Measurements from ENCODE around the gene SRGAP3. TPM values are rescaled to one million over a fixed set of nuclear protein-coding genes. Genes with fewer than 3 reads are reported as not detected.

SRGAP3 gene
- total RNA-seq, 1 donor from 2014 or later = 68.6 TPM

DNA sequence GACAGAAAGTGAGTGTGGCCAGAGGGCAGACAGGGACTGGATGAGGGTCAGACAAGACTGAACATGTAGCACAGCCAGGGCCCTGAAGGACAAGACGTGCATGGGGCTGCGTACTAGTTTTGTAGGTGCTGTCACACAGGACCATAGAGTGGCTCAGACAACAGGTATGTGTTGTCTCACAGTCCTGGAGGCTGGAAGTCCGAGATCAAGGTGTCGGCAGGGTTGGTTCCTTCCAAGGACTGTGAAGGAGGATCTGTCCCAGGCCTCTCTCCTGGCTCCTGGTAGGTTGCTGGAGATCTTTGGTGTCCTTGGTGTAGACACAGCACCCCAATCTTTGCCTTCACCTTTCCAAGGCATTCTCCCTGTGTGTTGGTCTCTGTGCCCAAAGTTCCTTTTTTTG is 136.4 kb downstream of the SRGAP3 start:
- H3K4me3 Mint-ChIP-seq = no peak overlapping the region
- H3K4me1 Mint-ChIP-seq = no peaks in the 10 kb centered on the region
- H3K9me3 Mint-ChIP-seq = peaks cover 9% of the 10 kb centered on the region
- H3K27me3 Mint-ChIP-seq (ENCODE audit: low read depth) = no peaks in the 10 kb centered on the region
- no peak for TF ChIP-seq CTCF (IDR thresholded peaks at IDR 0.05; ENCODE audit: unreplicated experiment)
- H3K36me3 Mint-ChIP-seq = peaks cover 20% of the 10 kb centered on the region
- H3K27ac Mint-ChIP-seq = no peak overlapping the region
- DNase-seq (ENCODE audit: low spot score in 2 of 2, unreplicated experiment in 2 of 2) = no peak

GRCh38 chr3:9111866-9112265 is 137.6 kb downstream of the SRGAP3 start:
- Mint-ChIP-seq H3K9me3 (peaks cover 9% of the 10 kb centered on the region), H3K4me3 (no peak overlapping the region), H3K27ac (no peak overlapping the region), H3K27me3 (ENCODE audit: low read depth) (no peaks in the 10 kb centered on the region), H3K36me3 (peaks cover 23% of the 10 kb centered on the region), H3K4me1 (no peaks in the 10 kb centered on the region)
- no peak for TF ChIP-seq CTCF (IDR thresholded peaks at IDR 0.05; ENCODE audit: unreplicated experiment)
- DNase-seq (ENCODE audit: low spot score in 2 of 2, unreplicated experiment in 2 of 2) = no peak

GRCh38 chr3:9111417-9111816 is 138.0 kb downstream of the SRGAP3 start:
- no peak for TF ChIP-seq CTCF (IDR thresholded peaks at IDR 0.05; ENCODE audit: unreplicated experiment)
- Mint-ChIP-seq H3K27ac (no peak overlapping the region), H3K4me3 (no peak overlapping the region), H3K36me3 (peaks cover 23% of the 10 kb centered on the region), H3K4me1 (no peaks in the 10 kb centered on the region), H3K9me3 (peaks cover 9% of the 10 kb centered on the region), H3K27me3 (ENCODE audit: low read depth) (no peaks in the 10 kb centered on the region)
- no peak for DNase-seq (ENCODE audit: low spot score in 2 of 2, unreplicated experiment in 2 of 2)

- no peak for DNase-seq (ENCODE audit: low spot score in 2 of 2, unreplicated experiment in 2 of 2)
- no peaks in the 10 kb centered on the region for H3K4me1 Mint-ChIP-seq
- H3K9me3 Mint-ChIP-seq = peaks cover 9% of the 10 kb centered on the region
- no peak overlapping the region for H3K4me3 Mint-ChIP-seq
- no peak overlapping the region for H3K27ac Mint-ChIP-seq
- no peak for TF ChIP-seq CTCF (IDR thresholded peaks at IDR 0.05; ENCODE audit: unreplicated experiment)
- peaks cover 23% of the 10 kb centered on the region for H3K36me3 Mint-ChIP-seq
- no peaks in the 10 kb centered on the region for H3K27me3 Mint-ChIP-seq (ENCODE audit: low read depth)
These were observed 138.6 kb downstream of the SRGAP3 start for GRCh38 chr3:9110802-9111201.

DNA sequence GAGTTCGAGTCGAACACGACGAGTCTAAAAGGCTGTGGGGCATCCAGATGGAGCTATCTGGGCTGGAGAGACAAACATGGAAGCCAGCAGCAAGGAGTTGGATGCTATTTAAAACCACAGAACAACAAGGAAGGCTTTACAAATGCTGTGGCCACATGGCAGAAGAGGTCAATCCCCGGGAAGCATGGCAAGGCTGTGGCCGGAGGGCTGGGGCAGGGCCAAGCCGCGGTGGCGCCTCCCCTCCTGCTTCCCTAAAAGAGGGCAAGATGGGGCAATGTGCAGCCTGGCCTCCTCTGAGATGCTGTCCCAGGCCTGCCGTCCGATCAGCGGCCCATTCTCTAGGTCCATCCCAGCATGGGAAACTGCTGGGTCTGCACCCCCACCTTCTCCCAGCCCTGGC is 139.1 kb downstream of the SRGAP3 start:
- H3K27ac Mint-ChIP-seq = no peak overlapping the region
- H3K4me3 Mint-ChIP-seq = no peak overlapping the region
- no peak for TF ChIP-seq CTCF (IDR thresholded peaks at IDR 0.05; ENCODE audit: unreplicated experiment)
- DNase-seq (ENCODE audit: low spot score in 2 of 2, unreplicated experiment in 2 of 2) = no peak
- no peaks in the 10 kb centered on the region for H3K27me3 Mint-ChIP-seq (ENCODE audit: low read depth)
- no peaks in the 10 kb centered on the region for H3K4me1 Mint-ChIP-seq
- H3K9me3 Mint-ChIP-seq = peaks cover 9% of the 10 kb centered on the region
- peaks cover 23% of the 10 kb centered on the region for H3K36me3 Mint-ChIP-seq

DNA sequence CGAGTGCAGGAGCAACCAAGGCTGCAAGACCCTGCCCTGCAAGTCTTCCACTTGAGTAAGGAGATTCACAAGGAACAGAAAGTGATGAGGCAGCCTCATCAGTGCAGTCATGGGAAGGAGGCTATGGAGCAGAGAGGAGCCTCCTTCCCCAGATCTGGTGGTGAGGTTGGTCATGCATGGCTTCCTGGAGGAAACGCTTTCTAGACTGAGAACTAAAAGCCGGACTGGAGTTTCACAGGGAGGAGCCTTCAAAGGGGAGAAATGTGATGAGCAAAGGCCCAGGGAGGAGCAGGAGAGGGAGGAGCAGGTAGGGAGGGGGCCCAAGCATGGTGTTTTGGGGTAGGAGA is 139.9 kb downstream of the SRGAP3 start:
- H3K4me1 Mint-ChIP-seq = no peaks in the 10 kb centered on the region
- no peak overlapping the region for H3K27ac Mint-ChIP-seq
- no peaks in the 10 kb centered on the region for H3K27me3 Mint-ChIP-seq (ENCODE audit: low read depth)
- peaks cover 25% of the 10 kb centered on the region for H3K36me3 Mint-ChIP-seq
- DNase-seq (ENCODE audit: low spot score in 2 of 2, unreplicated experiment in 2 of 2) = no peak
- TF ChIP-seq CTCF (IDR thresholded peaks at IDR 0.05; ENCODE audit: unreplicated experiment) = no peak
- peaks cover 9% of the 10 kb centered on the region for H3K9me3 Mint-ChIP-seq
- H3K4me3 Mint-ChIP-seq = no peak overlapping the region
